Measurements from ENCODE around the gene TBX10.
"Not testable (repeated sequence)": the region's sequence is repeated elsewhere in the genome, so short reads cannot be mapped to it uniquely, and the experiment has no call there.

Gene TBX10

DNA sequence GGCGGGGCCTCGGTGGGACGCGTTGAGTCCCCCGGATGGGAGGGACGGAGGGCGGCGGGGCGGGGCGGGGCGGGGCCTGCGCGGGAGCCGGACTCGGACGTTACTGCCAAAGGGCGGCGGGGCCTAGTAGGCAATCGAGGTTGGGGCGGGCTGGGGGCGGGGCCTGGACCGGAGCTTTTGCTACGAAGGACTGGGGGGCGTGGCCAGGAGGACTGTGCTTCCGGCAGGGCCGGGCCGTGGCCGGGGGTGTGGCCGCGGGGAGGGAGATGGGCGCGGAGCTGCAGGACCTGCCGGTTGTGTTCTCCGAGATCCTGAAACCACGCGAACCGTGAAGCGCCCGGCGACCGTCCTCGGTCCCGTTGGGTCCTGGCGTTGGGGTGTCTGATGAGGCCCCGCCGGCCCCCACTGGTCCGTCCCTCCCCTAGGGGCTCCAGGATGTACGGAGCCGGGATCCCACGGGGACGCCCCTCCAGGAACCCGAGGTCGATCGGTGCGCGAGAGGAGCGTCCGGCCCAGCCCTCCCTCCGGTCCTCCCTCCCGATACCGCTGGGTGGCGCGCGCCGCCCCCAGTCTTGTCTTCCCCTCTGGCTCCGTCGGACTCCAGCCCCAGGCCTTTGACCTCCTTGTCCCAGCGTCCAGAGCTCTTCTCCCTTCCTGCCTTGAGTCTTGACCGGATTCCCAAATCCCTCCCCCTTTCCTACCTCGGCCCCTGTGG lies 9.2 kb downstream of the TBX10 start:
- DNase-seq: peak; percentile 100

DNA sequence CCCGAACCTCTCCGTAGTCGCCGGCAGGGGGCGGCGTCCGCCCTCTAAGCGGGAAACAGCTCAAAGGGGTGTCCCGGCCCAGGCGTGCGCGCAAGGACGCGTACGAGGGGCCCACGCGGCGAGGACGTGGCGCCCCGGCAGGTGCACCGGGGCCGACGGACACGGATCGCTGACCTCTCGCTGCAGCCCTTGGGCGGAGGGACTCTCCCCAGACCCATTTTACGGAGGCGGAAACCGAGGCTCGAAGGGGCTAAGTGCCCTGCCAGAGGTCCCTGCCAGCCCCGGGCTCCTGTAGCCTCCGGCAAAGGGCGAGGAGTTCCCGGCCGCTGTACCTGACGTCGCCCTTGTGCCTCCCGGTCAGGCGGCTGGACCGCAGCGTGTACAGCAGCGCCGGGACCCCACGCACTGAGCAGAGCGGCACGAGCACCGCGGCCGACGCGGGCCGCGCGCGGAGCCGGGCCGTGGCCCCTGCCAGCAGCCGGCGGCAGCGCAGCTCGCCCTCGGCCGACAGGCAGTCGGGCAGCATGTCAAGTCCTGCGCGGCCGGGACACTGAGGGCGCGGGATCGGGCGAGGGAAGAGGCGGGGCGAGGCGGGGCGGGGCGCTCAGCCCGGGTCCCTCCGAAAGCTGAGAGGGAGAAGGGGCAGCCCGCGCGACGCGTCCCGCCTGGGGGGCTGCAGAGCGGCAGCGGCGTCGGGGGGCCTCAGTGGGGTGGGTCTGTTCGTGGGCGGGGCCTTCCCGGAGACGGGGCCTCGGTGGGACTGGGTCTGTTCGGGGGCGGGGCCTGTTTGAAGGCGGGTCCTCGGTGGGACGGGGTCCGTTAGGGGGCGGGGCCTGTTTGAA lies 10.0 kb downstream of the TBX10 start, which contains the start of gene NUDT8:
TSS of gene NUDT8 (minus strand) at position 552 of the 842 bp plus-strand sequence. CDS start at position 526, 26 bp downstream.
- peak; percentile 75 for DNase-seq

DNA sequence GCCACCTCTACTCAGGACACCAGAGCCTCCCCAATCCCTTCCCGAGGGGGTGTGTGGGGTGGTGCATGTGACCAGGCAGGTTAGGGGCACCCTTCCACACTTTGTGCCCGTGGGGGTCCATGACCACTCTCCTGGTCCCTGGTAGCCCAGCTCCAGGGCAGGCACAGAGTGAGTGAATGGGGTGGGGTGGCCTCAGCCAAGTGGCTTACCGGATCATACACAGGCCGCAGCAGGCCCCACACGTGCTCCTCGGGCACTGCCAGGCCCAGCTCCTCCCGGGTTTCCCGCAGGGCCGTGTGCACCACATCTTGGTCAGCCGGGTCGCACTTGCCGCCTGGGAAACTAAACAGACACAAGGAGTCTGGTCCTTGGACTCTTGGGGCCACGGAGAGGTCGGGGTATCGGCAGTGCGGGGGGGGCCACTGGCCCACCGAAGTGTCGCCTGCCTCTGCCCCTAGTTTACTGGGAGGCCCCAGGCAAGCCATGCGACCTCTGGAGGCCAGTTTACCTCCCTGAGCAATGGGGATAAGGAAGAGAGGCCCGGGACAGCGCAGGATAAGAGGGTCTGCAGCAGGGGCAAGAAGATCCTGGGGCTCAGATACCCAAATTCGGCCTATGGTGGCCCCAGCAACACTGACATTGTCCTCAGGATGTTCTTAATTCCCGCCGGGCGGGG lies 10.7 kb downstream of the TBX10 start:
- no peak for DNase-seq

DNA sequence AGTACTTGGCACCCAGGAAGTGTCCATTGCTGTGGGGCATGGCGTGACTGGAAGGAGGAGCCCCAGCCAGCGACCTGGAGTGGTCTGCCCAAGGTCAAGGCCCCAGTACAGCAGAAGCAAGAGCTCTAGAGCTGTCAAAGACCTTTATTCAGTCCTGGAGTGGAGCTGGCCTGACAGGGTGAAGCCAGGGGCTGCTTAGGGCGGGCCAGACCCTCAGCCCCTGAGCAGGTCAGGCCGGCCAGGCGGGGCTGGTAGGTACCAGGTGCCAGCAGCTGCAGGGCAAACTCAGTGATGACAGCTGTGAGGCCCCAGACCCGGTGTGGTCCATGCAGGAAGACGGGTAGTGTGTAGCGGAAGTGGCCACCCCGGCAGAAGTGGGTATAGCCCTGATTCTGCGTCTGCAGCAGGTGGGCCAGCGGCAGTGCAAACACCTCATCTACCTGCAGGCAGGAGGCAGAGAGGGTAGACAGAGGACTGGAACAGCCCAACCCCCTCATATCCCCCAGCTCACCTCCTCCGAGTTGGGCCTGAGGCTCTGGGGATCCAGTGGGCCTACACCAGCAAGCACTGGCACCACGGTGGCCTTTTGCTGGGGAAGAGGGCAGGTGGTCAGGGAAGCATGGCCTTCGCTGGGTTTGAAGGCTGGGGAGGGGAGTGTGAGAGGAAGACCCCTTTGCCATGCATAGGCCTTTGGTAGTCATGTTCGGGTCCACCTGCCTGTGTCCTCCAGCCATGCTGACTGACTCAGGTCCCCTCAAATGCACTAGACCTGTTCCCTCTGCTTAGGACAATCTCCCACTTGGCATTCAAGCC lies 11.5 kb downstream of the TBX10 start:
- DNase-seq: no peak

DNA sequence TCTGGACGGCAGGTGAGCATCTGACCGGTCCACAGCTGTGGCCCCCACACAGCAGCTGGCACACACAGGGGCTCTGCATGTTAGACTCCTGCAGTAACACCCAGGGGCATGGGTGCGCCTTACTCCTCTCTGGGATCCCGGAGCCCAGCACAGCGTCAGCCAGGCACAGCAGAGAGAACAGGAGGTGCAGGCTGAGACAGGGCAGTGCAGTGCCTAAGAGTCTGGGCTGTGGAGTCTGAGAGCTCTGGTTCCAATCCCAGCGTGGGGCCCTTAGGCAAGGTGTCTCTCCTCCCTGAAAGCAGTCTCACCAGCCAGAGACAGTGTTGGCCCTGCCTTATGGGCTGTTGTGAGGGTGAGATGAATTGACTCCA lies 12.1 kb downstream of the TBX10 start:
- DNase-seq: no peak

DNA sequence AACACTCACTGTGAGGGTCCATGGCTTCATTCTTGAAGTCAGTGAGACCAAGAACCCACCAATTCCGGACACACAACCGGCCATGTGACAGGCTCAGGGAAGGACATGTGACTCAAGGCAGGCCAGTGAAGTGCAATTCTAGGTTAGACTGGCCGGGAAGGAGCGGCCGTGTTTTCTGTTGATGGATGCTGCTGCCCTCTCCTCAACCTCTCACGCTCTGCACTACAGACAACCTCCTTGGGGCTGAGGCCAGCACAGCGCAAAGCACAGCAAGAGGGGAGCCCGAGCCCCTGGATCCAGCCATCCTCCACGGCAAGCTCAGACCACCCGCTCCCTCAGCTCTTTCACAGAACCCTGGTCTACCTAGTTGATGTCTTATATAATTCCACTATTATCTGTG lies 12.6 kb downstream of the TBX10 start:
- no peak for DNase-seq

DNA sequence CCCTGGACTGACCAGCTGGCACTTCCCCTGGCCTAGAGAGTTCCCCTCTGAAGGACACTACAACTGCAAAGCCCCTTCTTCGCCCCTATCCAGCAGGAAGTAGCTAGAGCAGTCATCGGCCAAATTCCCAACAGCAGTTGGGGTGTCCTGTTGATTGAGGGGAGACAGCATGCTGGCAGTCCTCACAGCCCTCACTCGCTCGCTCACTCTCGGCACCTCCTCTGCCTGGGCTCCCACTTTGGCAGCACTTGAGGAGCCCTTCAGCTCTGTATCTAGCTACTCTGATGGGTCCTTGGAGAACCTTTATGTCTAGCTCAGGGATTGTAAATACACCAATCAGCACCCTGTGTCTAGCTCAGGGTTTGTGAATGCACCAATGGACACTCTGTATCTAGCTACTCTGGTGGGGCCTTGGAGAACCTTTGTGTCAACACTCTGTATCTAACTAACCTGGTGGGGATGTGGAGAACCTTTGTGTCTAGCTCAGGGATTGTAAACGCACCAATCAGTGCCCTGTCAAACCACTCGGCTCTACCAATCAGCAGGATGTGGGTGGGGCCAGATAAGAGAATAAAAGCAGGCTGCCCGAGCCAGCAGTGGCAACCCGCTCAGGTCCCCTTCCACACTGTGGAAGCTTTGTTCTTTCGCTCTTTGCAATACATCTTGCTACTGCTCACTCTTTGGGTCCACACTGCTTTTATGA lies 13.3 kb downstream of the TBX10 start:
- not testable (repeated sequence) for DNase-seq

DNA sequence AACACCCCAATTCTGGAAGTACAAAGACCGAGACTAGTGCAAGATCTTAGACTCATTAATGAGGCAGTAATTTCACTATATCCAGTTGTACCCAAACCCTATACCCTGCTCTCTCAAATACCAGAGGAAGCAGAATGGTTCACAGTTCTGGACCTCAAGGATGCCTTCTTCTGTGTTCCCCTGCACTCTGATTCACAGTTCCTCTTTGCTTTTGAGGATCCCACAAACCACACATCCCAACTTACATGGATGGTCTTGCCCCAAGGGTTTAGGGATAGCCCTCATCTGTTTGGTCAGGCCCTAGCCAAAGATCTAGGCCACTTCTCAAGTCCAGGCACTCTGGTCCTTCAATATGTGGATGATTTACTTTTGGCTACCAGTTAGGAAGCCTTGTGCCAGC lies 15.8 kb downstream of the TBX10 start:
- DNase-seq: not testable (repeated sequence)

DNA sequence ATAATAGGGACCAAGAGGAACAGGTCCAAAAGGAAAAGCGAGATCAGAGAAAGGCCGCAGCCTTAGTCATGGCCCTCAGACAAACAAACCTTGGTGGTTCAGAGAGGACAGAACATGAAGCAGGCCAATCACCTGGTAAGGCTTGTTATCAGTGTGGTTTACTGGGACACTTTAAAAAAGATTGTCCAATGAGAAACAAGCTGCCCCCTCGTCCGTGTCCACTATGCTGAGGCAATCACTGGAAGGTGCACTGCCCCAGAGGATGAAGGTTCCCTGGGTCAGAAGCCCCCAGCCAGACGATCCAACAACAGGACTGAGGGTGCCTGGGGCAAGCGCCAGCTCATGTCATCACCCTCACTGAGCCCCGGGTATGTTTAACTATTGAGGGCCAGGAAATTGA lies 16.7 kb downstream of the TBX10 start:
- DNase-seq: not testable (repeated sequence)

DNA sequence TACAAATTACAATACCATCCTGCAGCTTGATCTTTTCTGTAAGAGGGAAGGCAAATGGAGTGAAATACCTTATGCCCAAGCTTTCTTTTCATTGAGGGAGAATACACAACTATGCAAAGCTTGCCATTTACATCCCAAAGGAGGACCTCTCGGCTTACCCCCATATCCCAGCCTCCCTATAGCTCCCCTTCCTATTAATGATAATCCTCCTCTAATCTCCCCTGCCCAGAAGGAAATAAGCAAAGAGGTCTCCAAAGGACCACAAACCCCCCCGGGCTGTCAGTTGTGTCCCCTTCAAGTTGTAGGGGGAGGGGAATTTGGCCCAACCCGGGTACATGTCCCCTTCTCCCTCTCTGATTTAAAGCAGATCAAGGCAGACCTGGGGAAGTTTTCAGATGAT lies 17.6 kb downstream of the TBX10 start:
- not testable (repeated sequence) for DNase-seq

DNA sequence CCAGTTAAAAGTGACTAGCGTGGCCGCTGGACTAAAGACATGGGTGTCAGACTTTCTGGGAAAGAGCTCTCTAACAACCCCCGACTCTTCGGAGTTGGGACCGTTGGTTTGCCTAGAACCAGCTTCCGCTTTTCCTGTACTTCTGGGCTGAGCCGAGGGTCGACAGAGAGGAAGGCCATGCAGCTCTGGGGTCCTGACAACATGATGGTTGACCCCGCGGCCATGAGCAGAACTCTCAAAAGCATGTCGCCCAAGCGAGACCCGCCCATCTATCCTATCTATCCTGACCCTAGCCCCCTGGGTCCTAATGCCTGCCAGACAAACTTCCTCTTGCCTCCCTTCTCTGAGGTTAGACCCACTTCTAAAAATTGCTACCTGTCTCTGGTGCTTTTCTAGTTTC lies 18.9 kb downstream of the TBX10 start:
- DNase-seq: not testable (repeated sequence)

DNA sequence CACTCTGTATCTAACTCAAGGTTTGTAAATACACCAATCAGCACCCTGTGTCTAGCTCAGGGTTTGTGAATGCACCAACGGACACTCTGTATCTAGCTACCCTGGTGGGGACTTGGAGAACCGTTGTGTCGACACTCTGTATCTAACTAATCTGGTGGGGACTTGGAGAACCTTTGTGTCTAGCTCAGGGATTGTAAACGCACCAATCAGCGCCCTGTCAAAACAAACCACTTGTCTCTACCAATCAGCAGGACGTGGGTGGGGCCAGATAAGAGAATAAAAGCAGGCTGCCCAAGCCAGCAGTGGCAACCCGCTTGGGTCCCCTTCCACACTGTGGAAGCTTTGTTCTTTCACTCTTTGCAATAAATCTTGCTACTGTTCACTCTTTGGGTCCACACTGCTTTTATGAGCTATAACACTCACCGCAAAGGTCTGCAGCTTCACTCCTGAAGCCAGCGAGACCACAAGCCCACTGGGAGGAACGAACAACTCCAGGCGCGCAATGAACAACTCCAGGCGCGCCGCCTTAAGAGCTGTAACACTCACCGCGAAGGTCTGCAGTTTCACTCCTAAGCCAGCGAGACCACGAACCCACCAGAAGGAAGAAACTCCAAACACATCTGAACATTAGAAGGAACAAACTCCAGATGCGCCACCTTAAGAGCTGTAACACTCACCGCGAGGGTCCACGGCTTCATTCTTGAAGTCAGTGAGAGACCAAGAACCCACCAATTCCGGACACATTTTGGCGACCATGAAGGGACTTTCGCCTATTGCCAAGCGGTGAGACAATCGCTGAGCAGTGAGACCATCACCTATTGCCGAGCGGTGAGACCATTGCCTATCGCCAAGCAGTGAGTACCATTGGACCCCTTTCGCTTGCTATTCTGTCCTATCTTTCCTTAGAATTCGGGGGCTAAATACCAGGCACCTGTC lies 19.6 kb downstream of the TBX10 start:
- not testable (repeated sequence) for DNase-seq

DNA sequence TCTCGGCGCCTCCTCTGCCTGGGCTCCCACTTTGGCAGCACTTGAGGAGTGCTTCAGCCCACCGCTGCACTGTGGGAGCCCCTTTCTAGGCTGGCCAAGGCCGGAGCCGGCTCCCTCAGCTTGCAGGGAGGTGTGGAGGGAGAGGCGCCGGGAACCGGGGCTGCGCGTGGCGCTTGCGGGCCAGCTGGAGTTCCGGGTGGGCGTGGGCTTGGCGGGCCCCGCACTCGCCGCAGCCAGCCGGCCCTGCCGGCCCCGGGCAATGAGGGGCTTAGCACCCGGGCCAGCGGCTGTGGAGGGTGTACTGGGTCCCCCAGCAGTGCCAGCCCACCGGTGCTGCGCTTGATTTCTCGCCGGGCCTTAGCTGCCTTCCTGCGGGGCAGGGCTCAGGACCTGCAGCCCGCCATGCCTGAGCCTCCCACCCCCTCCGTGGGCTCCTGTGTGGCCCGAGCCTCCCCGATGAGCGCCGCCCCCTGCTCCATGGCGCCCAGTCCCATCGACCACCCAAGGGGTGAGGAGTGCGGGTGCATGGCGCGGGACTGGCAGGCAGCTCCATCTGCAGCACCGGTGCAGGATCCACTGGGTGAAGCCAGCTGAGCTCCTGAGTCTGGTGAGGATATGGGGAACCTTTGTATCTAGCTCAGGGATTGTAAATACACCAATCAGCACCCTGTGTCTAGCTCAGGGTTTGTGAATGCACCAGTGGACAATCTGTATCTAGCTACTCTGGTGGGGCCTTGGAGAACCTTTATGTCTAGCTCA lies 20.5 kb downstream of the TBX10 start:
- DNase-seq: not testable (repeated sequence)

DNA sequence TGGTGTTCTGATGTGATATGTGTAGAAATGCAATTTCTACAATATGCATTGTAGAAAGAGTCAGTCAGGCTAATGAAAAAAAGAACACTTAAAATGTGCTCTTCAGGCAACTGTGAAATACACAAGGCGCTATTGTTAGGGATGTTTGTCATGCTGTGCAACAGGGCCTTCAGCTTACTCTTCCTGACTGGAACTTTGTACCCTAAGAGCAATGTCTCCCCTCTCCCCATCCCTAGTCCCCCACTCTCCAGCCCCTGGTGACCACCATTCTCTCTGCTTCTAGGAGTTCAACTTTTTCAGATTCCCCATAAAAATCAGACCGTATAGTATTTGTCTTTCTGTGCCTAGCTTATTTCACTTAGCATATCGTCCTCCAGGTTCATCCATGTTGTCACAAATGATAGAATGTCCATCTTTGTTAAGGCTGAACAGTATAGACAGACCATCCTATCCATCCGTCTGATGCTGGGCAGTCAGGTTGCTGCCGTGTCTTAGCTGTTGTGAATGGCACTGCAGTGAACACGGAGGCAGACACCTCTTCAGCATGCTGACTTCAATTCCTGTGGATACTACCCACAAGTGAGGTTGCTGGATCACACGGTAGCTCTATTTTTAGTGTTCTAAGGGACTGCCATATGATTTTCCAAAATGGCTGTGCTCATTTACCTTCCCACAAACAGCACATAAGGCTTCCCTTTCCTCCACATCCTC lies 22.2 kb downstream of the TBX10 start:
- DNase-seq: no peak

DNA sequence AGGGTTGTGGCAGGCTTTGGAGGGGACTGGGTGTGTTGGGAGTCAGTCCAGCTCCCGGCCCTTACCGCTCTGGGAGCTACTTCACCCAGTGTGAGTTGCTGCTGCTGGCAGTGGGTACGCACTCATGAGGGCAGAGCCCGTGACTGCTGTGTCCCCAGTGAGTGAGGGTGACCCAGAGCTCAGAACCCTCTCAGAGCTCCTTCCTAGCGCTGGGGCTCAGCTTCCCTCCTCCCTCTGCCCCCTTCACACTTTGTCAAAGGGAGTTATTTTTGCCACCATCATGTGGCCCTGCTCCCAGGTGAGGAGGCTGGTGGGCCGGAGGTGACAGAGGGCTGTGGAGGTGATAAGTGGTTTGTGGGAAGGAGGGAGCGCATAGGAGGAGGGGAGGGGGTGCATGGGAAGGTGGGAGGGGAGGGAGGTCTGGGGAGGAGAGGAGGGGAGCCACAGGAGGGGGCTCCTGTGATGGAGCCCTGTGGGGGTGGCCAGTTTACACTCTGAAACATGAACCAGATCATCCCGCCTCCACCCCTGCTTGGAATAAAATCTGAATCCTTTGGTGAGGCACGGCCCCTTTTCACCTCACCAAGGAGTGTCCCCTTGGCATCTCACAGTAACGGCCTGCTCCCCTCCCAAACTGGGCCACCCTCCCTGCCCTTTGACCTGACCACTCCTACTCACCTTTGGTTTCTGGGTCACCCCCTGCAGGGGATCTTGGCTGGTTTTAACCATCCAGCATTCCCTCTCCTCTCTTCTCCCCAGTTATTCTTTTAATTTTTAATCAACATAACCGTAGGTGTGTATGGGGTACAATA lies 22.9 kb downstream of the TBX10 start:
- no peak for DNase-seq

DNA sequence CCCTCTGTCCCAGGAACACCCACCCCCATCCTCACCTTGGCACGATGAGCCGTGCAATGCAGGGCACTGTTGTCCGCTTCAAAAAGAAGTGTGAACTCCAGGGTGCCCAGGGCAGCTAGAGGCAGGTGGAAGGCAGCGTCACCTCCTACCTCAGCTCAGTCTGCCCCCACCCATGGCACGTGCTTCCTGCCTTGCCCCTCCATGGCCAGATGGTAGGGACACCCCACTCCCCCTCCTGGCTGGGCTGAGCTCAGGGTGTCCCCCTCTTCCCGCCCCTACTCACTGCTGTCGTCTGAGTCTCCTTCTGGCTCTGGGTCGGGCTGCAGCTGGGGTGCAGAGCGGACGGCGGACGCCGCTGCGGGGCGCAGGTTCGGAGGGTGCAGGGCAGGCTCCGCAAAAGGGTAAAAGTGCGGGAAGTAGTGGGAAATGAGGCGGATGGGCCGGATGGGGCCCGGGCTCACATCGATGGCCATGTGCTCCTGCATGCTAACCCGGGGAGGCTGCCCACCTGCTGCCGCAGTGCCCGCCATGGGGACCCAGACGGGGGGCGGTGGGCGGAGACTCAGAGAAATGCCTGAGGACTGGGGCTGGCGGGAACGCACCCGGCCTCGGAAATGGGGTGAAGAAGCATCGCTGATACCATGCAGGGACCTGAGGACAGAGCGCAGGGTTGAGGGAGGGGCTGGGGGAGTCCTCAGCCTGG lies 23.7 kb downstream of the TBX10 start:
- no peak for DNase-seq

DNA sequence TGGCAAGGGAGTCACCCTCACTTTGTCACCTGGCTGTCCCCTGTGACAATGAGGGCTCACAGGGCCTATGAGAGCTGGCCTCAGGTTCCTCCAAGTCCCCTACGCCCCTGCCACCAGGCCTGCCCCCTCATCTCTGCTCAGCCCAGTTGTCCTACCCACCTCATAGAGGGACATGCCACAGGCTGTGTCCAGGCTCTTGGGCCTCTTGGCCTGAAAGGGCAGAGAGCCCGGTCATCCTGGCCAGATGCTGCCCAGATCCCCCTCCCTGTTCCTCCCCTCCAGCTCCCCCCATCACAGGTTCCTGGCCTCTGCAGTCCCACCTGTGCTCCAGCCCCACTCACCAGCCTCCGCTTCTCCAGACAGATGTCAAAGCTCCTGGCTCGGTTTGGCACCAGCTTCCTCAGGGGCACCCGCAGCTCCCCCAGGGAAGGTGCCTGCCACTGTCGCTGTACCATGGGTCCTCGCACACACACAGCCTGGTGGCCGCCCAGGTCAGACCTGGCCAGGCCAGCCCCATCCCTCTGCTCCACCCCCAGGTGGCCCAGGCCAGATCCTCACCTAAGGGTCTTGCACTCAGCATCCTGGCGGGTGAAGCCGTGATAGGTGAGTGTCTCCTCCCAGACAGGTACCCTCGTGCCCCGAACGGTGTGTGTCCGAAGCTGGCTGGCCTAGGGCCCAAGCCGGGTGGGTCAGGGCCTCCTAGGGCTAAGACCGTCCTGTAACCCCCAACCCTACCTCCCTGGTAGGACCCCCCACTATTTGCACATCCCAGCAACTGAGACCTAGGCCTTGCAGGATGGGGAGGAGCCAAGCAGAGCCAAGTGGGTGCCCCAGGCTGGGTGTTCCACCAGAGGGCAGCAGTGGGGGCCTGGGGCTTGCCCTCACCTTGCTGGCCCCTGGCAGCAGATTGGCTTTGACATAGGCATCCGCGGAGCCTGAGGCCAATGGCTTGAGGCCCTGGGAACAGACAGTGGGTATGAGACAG lies 24.5 kb downstream of the TBX10 start:
- no peak for DNase-seq

Data from NK-92 treated with Interleukin-12 subunit alpha and Interleukin-12 subunit beta, amount 100 ng/mL, for 24 hours (cell line).